Mesodermal cell (in vitro differentiated cells): ENCODE data around the gene SMCO1.
"Not testable (repeated sequence)": the region's sequence is repeated elsewhere in the genome, so short reads cannot be mapped to it uniquely, and the experiment has no call there.

Experiments used
- H3K27ac ChIP-seq: 2 replicates; pipeline ENCODE4 v1.7.0; 2013; ENCODE audit warnings: mild to moderate bottlenecking, low read depth, low read length, moderate library complexity; ENCODE audit not compliant: severe bottlenecking
- H3K36me3 ChIP-seq: 2 replicates; pipeline ENCODE4 v1.7.1; 2013; ENCODE audit warnings: mild to moderate bottlenecking, low read length, moderate library complexity; ENCODE audit not compliant: control insufficient read depth, insufficient read depth
- H3K4me1 ChIP-seq: one replicate; pipeline ENCODE4 v1.7.1; 2013; ENCODE audit warnings: mild to moderate bottlenecking, low read length; ENCODE audit not compliant: insufficient read depth, control insufficient read depth, poor library complexity, severe bottlenecking
- H3K4me3 ChIP-seq: 2 replicates; pipeline ENCODE4 v1.7.0; 2013; ENCODE audit warnings: low read length, control low read depth, mild to moderate bottlenecking; ENCODE audit not compliant: insufficient read depth, poor library complexity, severe bottlenecking; ENCODE audit errors: extremely low read depth
- H3K9me3 ChIP-seq: 2 replicates; pipeline ENCODE4 v1.7.1; 2013; ENCODE audit warnings: mild to moderate bottlenecking, low read length, moderate library complexity; ENCODE audit not compliant: control insufficient read depth
- WGBS, 2 experiments: methylation state at CpG; one replicate each; pipeline ENCODE4 v1.1.5; 2013; ENCODE audit warnings: missing lambda C conversion rate in 2 of 2; ENCODE audit not compliant: insufficient coverage in 2 of 2; 5-methylcytosine and 5-hydroxymethylcytosine counted together

The SMCO1 gene

DNA sequence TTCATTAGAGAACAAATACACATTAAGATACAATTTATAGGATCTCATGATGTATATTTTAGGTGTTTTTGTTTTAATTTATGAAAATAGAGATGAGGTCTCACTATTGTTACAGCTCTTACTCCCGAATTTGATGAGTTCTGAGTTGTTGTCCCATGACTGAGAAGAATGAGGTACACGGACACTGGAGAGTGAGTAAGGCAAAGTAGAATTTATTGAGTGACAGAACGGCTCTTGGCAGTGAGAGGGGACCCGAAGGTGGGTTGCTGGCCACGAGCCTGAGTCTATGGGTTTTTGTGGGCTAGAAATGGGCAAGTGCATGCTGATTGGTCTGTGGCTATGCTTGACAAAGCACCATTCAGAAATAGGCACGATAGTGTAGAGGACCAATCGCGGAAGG is 8.5 kb downstream of the SMCO1 start:
- Histone ChIP-seq H3K9me3 (peaks cover 11% of the 10 kb centered on the region), H3K36me3 (no peaks in the 10 kb centered on the region), H3K4me1 (peaks cover 6% of the 10 kb centered on the region), H3K4me3 (no peak overlapping the region), H3K27ac (no peak overlapping the region)
- 91 to 93% methylated on average over 8 of the region's 8 CpGs for WGBS, 2 experiments

DNA sequence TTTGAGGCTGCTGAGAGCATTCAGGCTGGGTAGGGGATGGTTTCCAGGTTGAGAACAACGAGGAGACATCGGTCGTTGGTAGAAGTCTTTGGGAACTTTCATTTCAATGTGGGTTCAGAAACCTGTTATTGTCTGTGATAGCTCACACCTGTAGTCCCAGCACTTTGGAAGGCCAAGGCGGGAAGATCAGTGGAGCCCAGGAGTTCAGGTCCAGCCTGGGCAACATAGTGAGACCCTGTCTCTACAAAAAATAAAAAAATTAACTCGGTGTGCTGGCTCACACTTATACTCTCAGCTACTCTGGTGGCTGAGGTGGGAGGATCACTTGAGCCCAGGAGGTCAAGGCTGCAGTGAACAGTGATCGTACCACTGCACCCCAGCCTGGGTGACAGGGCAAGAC is 10.6 kb downstream of the SMCO1 start:
- Histone ChIP-seq H3K36me3 (peaks cover 12% of the 10 kb centered on the region), H3K9me3 (peaks cover 11% of the 10 kb centered on the region), H3K27ac (no peak overlapping the region), H3K4me1 (peaks cover 8% of the 10 kb centered on the region), H3K4me3 (no peak overlapping the region)
- WGBS, 2 experiments = 97 to 100% methylated on average over 5 to 6 of the region's 6 CpGs

DNA sequence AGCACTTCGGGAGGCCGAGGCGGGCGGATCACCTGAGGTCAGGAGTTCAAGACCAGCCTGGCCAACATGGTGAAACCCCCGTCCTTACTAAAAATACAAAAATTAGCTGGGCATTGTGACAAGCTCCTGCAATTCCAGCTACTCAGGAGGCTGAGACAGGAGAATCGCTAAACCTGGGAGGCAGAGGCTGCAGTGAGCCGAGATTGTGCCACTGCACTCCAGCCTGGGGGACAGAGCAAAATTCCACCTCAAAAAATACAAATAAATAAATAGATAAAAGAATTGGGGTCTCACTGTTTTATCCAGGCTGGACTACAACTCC is 11.1 kb downstream of the SMCO1 start:
- H3K27ac ChIP-seq = peak overlapping the region; percentile 92
- H3K9me3 ChIP-seq = peaks cover 11% of the 10 kb centered on the region
- 45 to 62% methylated on average over 5 to 6 of the region's 7 CpGs for WGBS, 2 experiments
- peak overlapping the region; percentile 97 for H3K4me3 ChIP-seq
- H3K36me3 ChIP-seq = peaks cover 16% of the 10 kb centered on the region
- not testable (repeated sequence) for H3K4me1 ChIP-seq

DNA sequence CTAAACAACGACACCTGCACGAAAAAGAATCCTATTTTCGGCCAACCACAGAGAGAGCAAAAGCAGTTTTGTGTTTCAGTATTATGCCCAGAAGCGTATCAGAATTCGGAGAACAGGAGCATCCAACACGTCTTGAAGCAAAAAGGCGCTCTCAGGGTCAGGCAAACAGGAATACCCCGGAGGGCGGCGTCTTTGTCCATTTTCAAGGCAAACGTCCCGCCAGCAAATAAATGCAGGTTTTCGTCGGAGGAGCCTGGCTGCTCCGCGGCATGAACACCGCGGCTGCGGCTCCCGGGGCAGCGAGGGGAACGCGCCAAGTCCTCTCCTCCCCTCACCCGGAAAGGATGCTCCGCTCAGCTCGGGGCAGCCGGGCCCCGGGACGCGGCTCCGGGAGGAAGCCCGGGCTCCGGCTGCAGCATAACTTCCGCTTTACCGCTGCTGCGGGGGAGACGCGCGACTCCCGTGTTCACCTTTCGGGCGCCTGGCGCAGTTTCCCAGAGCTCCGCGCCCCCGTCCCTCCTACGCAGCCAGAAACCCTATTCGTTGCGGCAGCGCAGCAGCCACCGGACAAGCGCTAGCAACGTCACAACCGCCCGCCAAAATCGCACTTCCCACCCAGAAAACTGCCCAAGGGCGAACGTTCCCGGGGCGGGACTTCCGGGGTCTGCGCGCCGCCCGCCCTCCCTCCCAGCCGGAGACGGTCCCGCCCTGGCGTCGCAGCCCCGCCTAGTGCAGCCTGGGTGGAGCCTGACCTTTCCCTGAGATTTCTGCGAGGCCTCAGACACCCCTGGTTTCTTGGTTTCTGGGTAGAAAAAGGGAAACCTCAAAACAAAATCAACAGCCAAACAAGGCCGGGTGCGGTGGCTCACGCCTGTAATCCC is 11.7 kb downstream of the SMCO1 start, which contains the start of gene RNF168:
Gene RNF168 (minus strand): TSS at position 573 of the 881 bp plus-strand sequence. CDS start 595 bp downstream, outside the sequence.
- Histone ChIP-seq H3K9me3 (peaks cover 11% of the 10 kb centered on the region), H3K27ac (peak within 1 kb of the TSS; percentile 92), H3K36me3 (peaks cover 22% of the 10 kb centered on the region), H3K4me1 (peaks cover 8% of the 10 kb centered on the region), H3K4me3 (peak within 1 kb of the TSS; percentile 97)
- WGBS, 2 experiments = 0 to 1% methylated on average over 58 to 62 of the region's 75 CpGs

DNA sequence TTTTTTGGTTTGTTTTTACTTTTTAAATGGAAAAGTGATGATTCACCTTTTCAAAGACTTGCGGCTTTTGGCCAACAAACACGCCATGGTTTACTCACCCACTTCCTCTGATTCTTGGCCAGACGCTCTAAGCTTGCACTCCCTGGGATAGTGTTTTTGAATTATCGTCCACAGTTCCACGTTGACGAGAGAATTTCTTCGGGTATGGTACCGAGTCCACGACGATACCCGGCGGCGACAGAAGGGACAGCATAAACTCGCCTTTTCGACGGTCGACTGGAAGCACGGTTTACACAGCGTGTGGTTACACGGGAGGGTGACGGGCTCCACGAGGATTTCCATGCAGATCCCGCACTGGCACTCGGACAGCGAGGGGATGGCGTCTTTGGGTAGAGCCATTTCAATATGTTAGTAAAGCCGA is 12.4 kb downstream of the SMCO1 start:
- Histone ChIP-seq H3K9me3 (peaks cover 11% of the 10 kb centered on the region), H3K36me3 (peaks cover 26% of the 10 kb centered on the region), H3K4me3 (peak overlapping the region; percentile 97), H3K27ac (peak overlapping the region; percentile 92), H3K4me1 (peaks cover 8% of the 10 kb centered on the region)
- WGBS, 2 experiments = 0 to 1% methylated on average over 24 to 26 of the region's 27 CpGs

DNA sequence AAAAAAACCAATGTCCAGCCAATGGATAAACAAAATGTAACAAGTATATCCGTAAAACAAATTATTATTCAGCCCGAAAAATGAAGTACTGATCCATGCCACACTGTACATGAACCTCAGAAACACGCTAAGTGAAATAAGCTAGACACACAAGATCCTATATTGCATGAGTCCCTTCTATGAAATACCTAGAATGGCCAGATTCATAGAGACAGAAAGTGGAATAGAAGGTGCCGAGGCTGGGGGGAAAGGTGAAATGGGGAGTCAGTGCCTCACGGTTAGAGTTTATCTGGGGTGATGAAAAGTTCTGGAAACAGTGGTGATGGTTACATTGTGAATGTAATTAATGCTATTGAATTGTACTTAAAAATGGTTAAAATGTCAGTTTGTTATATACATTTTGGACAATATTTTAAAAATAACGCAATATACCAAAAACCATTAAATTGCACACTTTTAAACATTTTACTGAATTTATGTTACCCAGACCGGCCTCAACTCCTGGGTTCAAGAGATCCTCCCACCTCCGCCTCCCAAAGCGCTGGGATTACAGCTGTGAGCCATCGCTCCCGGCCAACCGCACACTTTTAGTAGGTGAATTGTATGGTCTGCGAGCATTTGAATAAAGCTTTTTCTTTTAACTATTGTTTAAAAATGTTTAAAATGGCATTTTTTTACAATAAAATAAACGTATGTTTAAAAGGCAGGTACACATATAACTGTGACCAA is 13.7 kb downstream of the SMCO1 start:
- no peak overlapping the region for H3K27ac ChIP-seq
- H3K36me3 ChIP-seq = peaks cover 35% of the 10 kb centered on the region
- peak overlapping the region; percentile 97 for H3K4me3 ChIP-seq
- peaks cover 4% of the 10 kb centered on the region for H3K9me3 ChIP-seq
- H3K4me1 ChIP-seq = peaks cover 8% of the 10 kb centered on the region
- WGBS, 2 experiments = 0 to 2% methylated on average over 1 to 8 of the region's 14 CpGs

DNA sequence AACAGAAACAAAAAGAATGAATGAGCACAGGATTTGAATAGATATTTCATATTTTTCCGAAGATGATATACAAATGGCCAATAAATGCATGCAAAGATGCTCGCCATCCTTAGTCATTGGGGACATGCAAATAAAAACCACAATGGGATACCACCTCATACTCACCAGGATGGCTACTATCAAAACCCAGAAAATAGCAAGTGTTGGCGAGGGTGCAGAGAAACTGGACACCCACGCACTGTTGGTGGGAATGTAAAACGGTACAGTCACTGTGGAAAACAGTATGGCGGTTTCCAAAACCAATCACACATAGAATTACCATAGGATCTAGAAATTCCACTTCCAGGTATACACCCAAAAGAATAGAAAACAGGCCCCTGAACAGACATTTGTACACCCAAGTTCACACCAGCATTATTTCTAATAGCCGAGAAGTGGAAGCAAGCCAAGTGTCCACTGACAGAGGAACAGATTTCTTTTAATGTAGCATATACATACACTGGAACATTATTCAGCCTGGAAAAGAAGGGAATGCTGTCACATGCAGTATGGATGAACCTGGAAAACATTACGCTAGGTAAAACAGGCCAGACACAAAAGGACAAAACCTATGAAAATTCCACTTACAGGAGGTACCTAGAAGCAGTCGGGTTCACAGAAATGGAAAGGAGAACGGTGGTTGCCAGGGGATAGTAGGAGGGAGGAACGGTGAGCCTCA is 15.2 kb downstream of the SMCO1 start:
- H3K4me1 ChIP-seq = peaks cover 8% of the 10 kb centered on the region
- H3K27ac ChIP-seq = peak overlapping the region; percentile 77
- H3K36me3 ChIP-seq = peaks cover 48% of the 10 kb centered on the region
- WGBS, 2 experiments = 43 to 50% methylated on average over 2 to 5 of the region's 11 CpGs
- H3K4me3 ChIP-seq = peak overlapping the region; percentile 97
- no peaks in the 10 kb centered on the region for H3K9me3 ChIP-seq

DNA sequence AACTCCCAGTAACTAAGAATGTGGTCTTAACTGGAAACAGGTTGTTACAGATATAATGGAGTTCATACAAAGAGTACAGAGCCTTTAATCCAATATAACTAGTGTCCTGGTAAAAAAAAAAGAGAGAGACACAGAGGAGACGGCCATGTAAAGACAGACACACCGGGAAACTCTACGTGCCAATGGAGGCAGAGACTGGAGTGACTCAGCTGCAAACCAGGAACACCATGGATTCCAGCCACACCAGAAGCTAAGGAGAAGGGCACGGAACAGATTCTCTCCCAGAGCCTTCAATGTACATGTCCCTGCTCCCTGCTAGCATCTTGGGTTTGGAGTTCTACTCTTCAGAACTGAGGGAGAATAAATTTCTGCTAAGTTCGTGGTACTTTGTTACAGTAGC is 16.1 kb downstream of the SMCO1 start:
- no peaks in the 10 kb centered on the region for H3K9me3 ChIP-seq
- H3K4me3 ChIP-seq = peak overlapping the region; percentile 97
- peaks cover 5% of the 10 kb centered on the region for H3K4me1 ChIP-seq
- peaks cover 57% of the 10 kb centered on the region for H3K36me3 ChIP-seq
- 76 to 77% methylated on average over 2 to 3 of the region's 5 CpGs for WGBS, 2 experiments
- peak overlapping the region; percentile 68 for H3K27ac ChIP-seq

DNA sequence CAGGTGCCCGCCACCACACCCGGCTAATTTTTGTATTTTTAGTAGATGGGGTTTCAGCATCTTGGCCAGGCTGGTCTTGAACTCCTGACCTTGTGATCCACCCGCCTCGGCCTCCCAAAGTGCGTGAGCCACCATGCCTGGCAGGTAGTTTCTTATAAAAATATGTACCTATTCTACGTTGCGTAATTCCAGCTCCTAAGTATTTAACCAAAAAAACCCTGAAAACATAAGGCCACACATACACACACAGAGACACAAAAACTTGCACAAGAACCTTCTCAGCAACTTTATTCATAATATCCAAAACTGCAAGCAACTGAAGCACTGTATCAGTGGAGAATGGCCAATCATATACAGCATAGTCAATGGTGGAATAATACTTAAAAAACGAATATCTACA is 16.8 kb downstream of the SMCO1 start:
- H3K4me3 ChIP-seq = no peak overlapping the region
- 96% methylated on average over 5 to 6 of the region's 8 CpGs for WGBS, 2 experiments
- peaks cover 61% of the 10 kb centered on the region for H3K36me3 ChIP-seq
- no peak overlapping the region for H3K27ac ChIP-seq
- H3K4me1 ChIP-seq = peaks cover 3% of the 10 kb centered on the region
- no peaks in the 10 kb centered on the region for H3K9me3 ChIP-seq

DNA sequence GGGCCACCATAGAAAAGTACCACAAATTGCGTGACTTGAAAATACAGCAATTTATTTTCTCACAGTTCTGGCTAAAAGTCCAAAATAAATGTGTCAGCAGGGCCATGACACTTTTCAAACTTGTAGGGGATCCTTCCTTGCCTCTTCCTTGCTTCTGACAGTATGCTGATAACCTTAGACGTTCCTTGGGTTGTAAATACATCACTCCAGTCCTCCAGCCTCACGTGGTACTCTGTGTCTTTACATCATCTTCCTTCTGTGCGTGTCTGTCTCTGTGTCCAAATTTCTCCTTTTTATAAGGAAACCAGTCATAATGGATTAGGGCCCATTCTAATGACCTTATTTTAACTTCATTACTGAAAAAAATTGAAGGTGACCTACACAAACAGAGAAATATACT is 19.0 kb downstream of the SMCO1 start:
- 92 to 93% methylated on average over 4 of the region's 4 CpGs for WGBS, 2 experiments
- H3K9me3 ChIP-seq = no peaks in the 10 kb centered on the region
- peaks cover 3% of the 10 kb centered on the region for H3K4me1 ChIP-seq
- no peak overlapping the region for H3K27ac ChIP-seq
- no peak overlapping the region for H3K4me3 ChIP-seq
- H3K36me3 ChIP-seq = peaks cover 73% of the 10 kb centered on the region
